PC-3 (cell line): ENCODE results near the gene TPSG1.

Experiments
- CTCF ChIP-seq: fragments of 300-600 bp; sonication (generic); conservative IDR thresholded peaks from 2 replicates; pipeline ENCODE4 v1.5.1; 2017; ENCODE audit warnings: antibody characterized with exemption, low read depth, mild to moderate bottlenecking, low read length
- EZH2 ChIP-seq: fragments of 300-600 bp; sonication (generic); IDR thresholded peaks from one replicate; pipeline ENCODE4 v1.6.1; 2017; ENCODE audit warnings: antibody characterized with exemption, mild to moderate bottlenecking, low read length; ENCODE audit not compliant: unreplicated experiment
- EZH2phosphoT487 ChIP-seq: fragments of 300-600 bp; sonication (generic); IDR thresholded peaks from 2 replicates; pipeline ENCODE4 v1.6.1; 2018; ENCODE audit warnings: mild to moderate bottlenecking, antibody characterized with exemption, low read length, borderline replicate concordance

DNA sequence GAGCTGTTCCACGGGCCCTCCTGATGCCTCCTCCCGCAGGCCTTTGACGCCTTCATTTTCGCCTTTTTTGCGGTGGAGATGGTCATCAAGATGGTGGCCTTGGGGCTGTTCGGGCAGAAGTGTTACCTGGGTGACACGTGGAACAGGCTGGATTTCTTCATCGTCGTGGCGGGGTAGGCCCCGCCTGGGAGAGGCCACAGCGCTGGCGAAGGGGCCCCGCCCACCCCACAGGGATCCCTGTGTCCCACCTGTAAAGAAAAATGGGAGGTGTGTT lies 29.7 kb downstream of the TPSG1 start:
- no peak for TF ChIP-seq EZH2phosphoT487
- no peak for TF ChIP-seq CTCF
- no peak for TF ChIP-seq EZH2
